Neural cell (in vitro differentiated cells): ENCODE measurements around the gene BIRC5. TPM values are rescaled to one million over a fixed set of nuclear protein-coding genes. Genes with fewer than 3 reads are reported as not detected.

Experiments used
- H2AFZ ChIP-seq: fragments of 200-600, 300-800 bp; sonication (generic), shearing (Covaris generic); 2 replicates; pipeline ENCODE4 v1.6.0; 2014; ENCODE audit warnings: low read depth, mild to moderate bottlenecking, antibody characterized with exemption, low read length, moderate library complexity
- H3F3A ChIP-seq: fragments of 200-600 bp; shearing (Covaris generic); 2 replicates; pipeline ENCODE4 v1.6.1; 2016; ENCODE audit warnings: mild to moderate bottlenecking, moderate library complexity, mixed read lengths, antibody characterized with exemption, low read length; ENCODE audit not compliant: insufficient read depth, poor library complexity, severe bottlenecking
- H3K27ac ChIP-seq: fragments of 200-600, 300-800 bp; sonication (generic), shearing (Covaris generic); 2 replicates; pipeline ENCODE4 v1.5.1; 2014; ENCODE audit warnings: mild to moderate bottlenecking, low read length, moderate library complexity
- H3K27me3 ChIP-seq: fragments of 300-800, 200-600 bp; sonication (generic), shearing (Covaris generic); 2 replicates; pipeline ENCODE4 v1.6.0; 2014; ENCODE audit warnings: mild to moderate bottlenecking, low read depth, low read length, moderate library complexity; ENCODE audit not compliant: insufficient read depth
- H3K36me3 ChIP-seq: fragments of 300-800, 200-600 bp; sonication (generic), shearing (Covaris generic); 2 replicates; pipeline ENCODE4 v1.5.1; 2014; ENCODE audit warnings: mild to moderate bottlenecking, antibody characterized with exemption, low read length, moderate library complexity; ENCODE audit not compliant: insufficient read depth
- H3K4me2 ChIP-seq: fragments of 300-800, 200-600 bp; sonication (generic), shearing (Covaris generic); 2 replicates; pipeline ENCODE4 v1.6.0; 2014; ENCODE audit warnings: mild to moderate bottlenecking, low read length
- H3K4me3 ChIP-seq: fragments of 300-800, 200-600 bp; sonication (generic), shearing (Covaris generic); 2 replicates; pipeline ENCODE4 v1.5.1; 2014; ENCODE audit warnings: mild to moderate bottlenecking, low read length, moderate library complexity
- H3K79me2 ChIP-seq: fragments of 200-600 bp; shearing (Covaris generic); replicated peaks from 2 replicates; pipeline ENCODE4 v1.6.0; 2014; ENCODE audit warnings: mild to moderate bottlenecking, low read length, moderate library complexity; ENCODE audit not compliant: insufficient read depth
- H3K9ac ChIP-seq: fragments of 300-800, 200-600 bp; sonication (generic), shearing (Covaris generic); 2 replicates; pipeline ENCODE4 v1.6.1; 2016; ENCODE audit warnings: mild to moderate bottlenecking, low read length, mixed read lengths
- H3K9me2 ChIP-seq: fragments of 200-600 bp; shearing (Covaris generic); 2 replicates; pipeline ENCODE4 v1.6.1; 2016; ENCODE audit warnings: mild to moderate bottlenecking, low read length, mixed read lengths; ENCODE audit not compliant: insufficient read depth
- H3K9me3 ChIP-seq: fragments of 200-600, 300-800 bp; sonication (generic), shearing (Covaris generic); 2 replicates; pipeline ENCODE4 v1.6.1; 2016; ENCODE audit warnings: mild to moderate bottlenecking, mixed run types, low read length, moderate library complexity, mixed read lengths
- H4K20me1 ChIP-seq: fragments of 200-600 bp; shearing (Covaris generic); 2 replicates; pipeline ENCODE4 v1.6.1; 2016; ENCODE audit warnings: mild to moderate bottlenecking, mixed run types; ENCODE audit not compliant: insufficient read depth
- CTCF ChIP-seq: fragments of 450-650 bp; IDR thresholded peaks from 2 replicates; pipeline ENCODE4 v1.5.1; 2014; ENCODE audit warnings: antibody characterized with exemption, mild to moderate bottlenecking, moderate library complexity; ENCODE audit not compliant: poor library complexity, severe bottlenecking
- EP300 ChIP-seq: fragments of 450-650 bp; conservative IDR thresholded peaks from 2 replicates; pipeline ENCODE4 v1.6.1; 2014; ENCODE audit warnings: antibody characterized with exemption, mild to moderate bottlenecking, moderate library complexity; ENCODE audit not compliant: poor library complexity, severe bottlenecking
- EZH2 ChIP-seq: fragments of 200-600, 300-800 bp; shearing (Covaris generic), sonication (generic); IDR thresholded peaks from 2 replicates; pipeline ENCODE4 v1.6.1; 2014; ENCODE audit warnings: antibody characterized with exemption, low read length, borderline replicate concordance, mild to moderate bottlenecking; ENCODE audit not compliant: insufficient read depth, poor library complexity, severe bottlenecking
- MXI1 ChIP-seq: fragments of 450-650 bp; conservative IDR thresholded peaks from 2 replicates; pipeline ENCODE4 v1.6.1; 2014; ENCODE audit warnings: antibody characterized with exemption, mild to moderate bottlenecking; ENCODE audit not compliant: poor library complexity, severe bottlenecking
- POLR2AphosphoS5 ChIP-seq: IDR thresholded peaks from 2 replicates; pipeline ENCODE4 v1.6.1; 2012
- RAD21 ChIP-seq: fragments of 450-650 bp; conservative IDR thresholded peaks from 2 replicates; pipeline ENCODE4 v1.6.1; 2014; ENCODE audit warnings: antibody characterized with exemption, mild to moderate bottlenecking, moderate library complexity
- REST ChIP-seq: IDR thresholded peaks from 2 replicates; pipeline ENCODE4 v1.6.1; 2012; ENCODE audit warnings: borderline replicate concordance
- SMC3 ChIP-seq: fragments of 450-650 bp; conservative IDR thresholded peaks from 2 replicates; pipeline ENCODE4 v1.6.1; 2014; ENCODE audit warnings: antibody characterized with exemption, mild to moderate bottlenecking, moderate library complexity; ENCODE audit not compliant: poor library complexity
- TAF1 ChIP-seq: IDR thresholded peaks from 2 replicates; pipeline ENCODE4 v1.6.1; 2012; ENCODE audit warnings: low read depth
- polyA plus RNA-seq: library from polyadenylated mRNA; depleted of rRNA; stranded (reverse); fragments of >200 nt; gene quantifications from 2 replicates; pipeline ENCODE4 v1.2.3, GENCODE V29; 2014

Gene BIRC5
- polyA plus RNA-seq, 1 donor from 2014 or later, result 1.4 TPM

- H3K4me3 ChIP-seq, result no peak overlapping the region
- H3K9me2 ChIP-seq, result no peaks in the 10 kb centered on the region
- H3K9ac ChIP-seq, result no peak overlapping the region
- no peak overlapping the region for H3K4me2 ChIP-seq
- H3K27ac ChIP-seq, result no peak overlapping the region
- no peaks in the 10 kb centered on the region for H4K20me1 ChIP-seq
- peaks cover 29% of the 10 kb centered on the region for H3K27me3 ChIP-seq
- H3K9me3 ChIP-seq, result no peaks in the 10 kb centered on the region
- no peaks in the 10 kb centered on the region for H3K36me3 ChIP-seq
- no peak overlapping the region for H2AFZ ChIP-seq
- TF ChIP-seq EP300 (no peak), CTCF (no peak), SMC3 (no peak), EZH2 (no peak), TAF1 (no peak), MXI1 (no peak), RAD21 (no peak), POLR2AphosphoS5 (no peak), REST (no peak)
- H3K79me2 ChIP-seq, result no peaks in the 10 kb centered on the region
- H3F3A ChIP-seq, result no peaks in the 10 kb centered on the region
Observed at GRCh38 chr17:78228176-78228575, 14.1 kb downstream of the BIRC5 start.

DNA sequence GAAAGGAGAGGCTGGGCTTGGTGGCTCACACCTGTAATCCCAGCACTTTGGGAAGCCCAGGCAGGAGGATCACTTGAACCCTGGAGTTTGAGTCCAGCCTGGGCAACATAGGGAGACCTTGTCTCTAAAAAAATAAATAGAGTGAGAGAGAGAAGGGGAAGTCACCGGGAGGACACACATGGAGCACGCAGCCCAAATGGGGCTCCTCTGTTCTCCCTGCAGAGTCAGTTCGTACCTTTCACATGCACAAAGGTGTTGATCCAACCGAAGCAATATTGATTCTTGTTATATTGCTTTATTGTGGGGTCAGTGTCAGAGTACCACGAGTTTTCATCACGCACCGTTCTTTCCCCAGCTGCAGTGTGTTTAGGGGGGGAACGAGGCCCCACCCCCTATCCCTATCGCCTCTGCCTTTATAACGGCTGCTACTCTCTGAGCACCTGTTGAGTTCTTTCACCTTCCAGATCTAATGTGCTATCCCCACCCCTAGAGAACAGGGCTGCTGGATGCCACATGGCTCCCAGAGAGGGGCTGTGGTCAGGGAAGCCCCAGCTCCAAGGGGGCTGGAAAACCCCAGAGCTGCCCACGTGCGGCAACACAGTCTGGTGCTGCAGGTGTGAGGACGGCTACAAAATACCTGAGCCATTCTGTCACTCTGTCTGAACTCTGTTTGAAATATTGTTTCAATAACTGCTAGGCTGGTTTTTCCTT is 16.4 kb downstream of the BIRC5 start:
- TF ChIP-seq POLR2AphosphoS5 (no peak), RAD21 (no peak), EP300 (no peak), EZH2 (no peak), TAF1 (no peak), CTCF (no peak), MXI1 (no peak), REST (no peak), SMC3 (no peak)
- Histone ChIP-seq H3K27ac (no peak overlapping the region), H3K9ac (no peak overlapping the region), H3K4me3 (no peak overlapping the region), H3K36me3 (no peaks in the 10 kb centered on the region), H4K20me1 (no peaks in the 10 kb centered on the region), H3K9me3 (no peaks in the 10 kb centered on the region), H3K9me2 (no peaks in the 10 kb centered on the region), H3K27me3 (peaks cover 29% of the 10 kb centered on the region), H3F3A (no peaks in the 10 kb centered on the region), H3K79me2 (no peaks in the 10 kb centered on the region), H3K4me2 (no peak overlapping the region), H2AFZ (no peak overlapping the region)
